HG02642 (cell line): ENCODE data around the gene ECEL1.

ENCODE experiments used
- ATAC-seq: cut with Tn5 transposase; IDR thresholded peaks from one replicate; pipeline ENCODE4 v1.9.1; 2021; ENCODE audit warnings: mild to moderate bottlenecking; ENCODE audit not compliant: unreplicated experiment, poor library complexity

The ECEL1 gene

DNA sequence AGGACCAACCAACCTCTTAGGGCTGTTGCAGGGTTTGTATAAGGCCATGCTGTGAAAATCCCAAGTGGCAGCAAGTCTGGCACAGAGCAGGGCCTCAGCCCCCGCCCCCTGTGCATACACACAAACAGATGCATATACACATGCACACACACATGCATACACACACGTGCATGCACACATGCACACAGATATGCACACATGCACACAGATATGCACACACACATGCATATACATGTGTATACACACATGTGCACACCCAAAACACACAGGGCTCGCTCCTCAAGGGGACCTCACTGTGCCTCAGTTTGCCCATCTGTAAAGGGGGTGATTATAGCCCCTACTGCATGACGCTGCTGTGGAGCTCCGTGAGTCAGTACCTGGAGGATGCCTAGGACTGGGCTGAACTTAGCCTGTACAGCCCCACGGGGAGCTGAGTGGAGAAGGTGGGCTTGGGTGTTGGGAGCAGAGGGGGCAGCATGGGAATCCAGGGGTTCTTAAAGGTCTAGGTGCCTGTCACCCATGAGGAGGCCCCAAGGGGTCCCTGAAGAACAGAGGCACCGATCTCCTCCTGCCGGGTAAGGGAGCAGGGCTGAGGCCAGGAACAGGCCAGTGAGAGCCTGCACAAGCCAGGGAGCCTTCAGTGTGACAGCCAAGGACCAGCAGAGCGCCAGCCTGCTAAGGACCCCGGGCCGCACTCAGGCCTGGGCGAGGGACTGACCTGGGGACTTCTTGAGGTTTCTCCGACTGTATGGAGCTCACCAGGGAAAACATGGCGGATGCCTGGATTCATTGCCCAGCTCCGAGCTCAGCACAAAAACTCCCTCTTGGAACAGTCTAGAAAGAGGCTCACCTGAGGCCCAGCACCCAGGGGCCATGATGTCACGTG lies 55.7 kb downstream of the ECEL1 start:
- no peak for ATAC-seq
